PC-9 (cell line): Measurements from ENCODE around the gene VPS13A. TPM values are rescaled to one million over a fixed set of nuclear protein-coding genes. Genes with fewer than 3 reads are reported as not detected.
A peak's percentile ranks its signal among the peaks of the same experiment; 100 is the strongest.
"Not testable (repeated sequence)": the region's sequence is repeated elsewhere in the genome, so short reads cannot be mapped to it uniquely, and the experiment has no call there.

Experiments
- BruUV-seq: library from RNA; stranded (reverse); fragments of 400-500 nt; replicated peaks from 2 replicates; lab custom pipeline; 2021; lab: Mats Ljungman, UMichigan
- CTCF ChIA-PET: fragments of 300-600 bp; sonication (Branson Sonifier 250); formaldehyde crosslinking; loops from one replicate; lab custom pipeline; 2022; ENCODE audit warnings: antibody characterized with exemption; lab: Charles Lee
- POLR2A ChIA-PET: fragments of 300-600 bp; sonication (Branson Sonifier 250); formaldehyde crosslinking; loops from one replicate; lab custom pipeline; 2022; ENCODE audit warnings: antibody characterized with exemption; ENCODE audit not compliant: unreplicated experiment; lab: Charles Lee
- DNase-seq, 2 experiments: peaks; one replicate each; pipeline versions ENCODE4 v3.0.0 to v3.0.0-alpha.2; 2015 to 2022; ENCODE audit warnings: mixed read lengths in 1 of 2
- H2AFZ ChIP-seq: fragments of 200-600 bp; sonication (generic); 2 replicates; pipeline ENCODE4 v1.8.1; 2017; ENCODE audit warnings: antibody characterized with exemption
- H3F3A ChIP-seq: fragments of 200-600 bp; sonication (generic); 2 replicates; pipeline ENCODE4 v1.8.1; 2017; ENCODE audit warnings: antibody characterized with exemption, mild to moderate bottlenecking, low read depth; ENCODE audit not compliant: insufficient read depth
- H3K27ac ChIP-seq: fragments of 200-600 bp; sonication (generic); 2 replicates; pipeline ENCODE4 v1.6.1; 2016; ENCODE audit warnings: mixed run types
- H3K27me3 ChIP-seq: fragments of 200-600 bp; sonication (generic); 2 replicates; pipeline ENCODE4 v1.6.1; 2016; ENCODE audit warnings: low read depth, mixed run types; ENCODE audit not compliant: insufficient read depth
- H3K36me3 ChIP-seq: fragments of 200-600 bp; sonication (generic); 2 replicates; pipeline ENCODE4 v1.6.1; 2016; ENCODE audit warnings: low read depth, mixed run types
- H3K4me1 ChIP-seq: fragments of 200-600 bp; sonication (generic); replicated peaks from 2 replicates; pipeline ENCODE4 v1.6.1; 2016; ENCODE audit warnings: mixed run types; ENCODE audit not compliant: insufficient read depth
- H3K4me2 ChIP-seq: fragments of 200-600 bp; sonication (generic); 2 replicates; pipeline ENCODE4 v1.6.1; 2017; ENCODE audit warnings: mixed run types
- H3K4me3 ChIP-seq: fragments of 200-600 bp; sonication (generic); 2 replicates; pipeline ENCODE4 v1.6.1; 2016; ENCODE audit warnings: mixed run types
- H3K79me2 ChIP-seq: fragments of 200-600 bp; sonication (generic); 2 replicates; pipeline ENCODE4 v1.6.1; 2017; ENCODE audit warnings: low read depth, mixed run types
- H3K9me2 ChIP-seq: fragments of 200-600 bp; sonication (generic); 2 replicates; pipeline ENCODE4 v1.8.1; 2017; ENCODE audit warnings: mild to moderate bottlenecking; ENCODE audit not compliant: insufficient read depth
- H3K9me3 ChIP-seq: fragments of 200-600 bp; sonication (generic); 2 replicates; pipeline ENCODE4 v1.8.1; 2016; ENCODE audit warnings: low read depth; ENCODE audit not compliant: insufficient read depth
- H4K20me1 ChIP-seq: fragments of 200-600 bp; sonication (generic); 2 replicates; pipeline ENCODE4 v1.8.1; 2017; ENCODE audit not compliant: insufficient read depth
- EZH2 ChIP-seq: fragments of 200-600 bp; sonication (generic); IDR thresholded peaks from 2 replicates; pipeline ENCODE4 v1.8.0; 2017; ENCODE audit warnings: antibody characterized with exemption, low read depth
- intact Hi-C: fragments of 100-400 bp; cut with micrococcal nuclease; formaldehyde crosslinking; loops from one replicate; pipeline ENCODE4 v1.10.0; 2022; ENCODE audit not compliant: unreplicated experiment
- total RNA-seq: library from RNA; stranded (reverse); gene quantifications from 2 replicates; pipeline ENCODE4 v1.2.3, GENCODE V29; 2021
- TF ChIP-seq, protein P1 (sequence below): fragments of 200-600 bp; sonication (generic); conservative IDR thresholded peaks from 2 replicates; pipeline ENCODE4 v1.6.1; 2017; ENCODE audit warnings: mixed run types, antibody characterized with exemption, mild to moderate bottlenecking, moderate library complexity

The VPS13A gene
- total RNA-seq, 1 experiment from 2014 or later, result 53.9 TPM

DNA sequence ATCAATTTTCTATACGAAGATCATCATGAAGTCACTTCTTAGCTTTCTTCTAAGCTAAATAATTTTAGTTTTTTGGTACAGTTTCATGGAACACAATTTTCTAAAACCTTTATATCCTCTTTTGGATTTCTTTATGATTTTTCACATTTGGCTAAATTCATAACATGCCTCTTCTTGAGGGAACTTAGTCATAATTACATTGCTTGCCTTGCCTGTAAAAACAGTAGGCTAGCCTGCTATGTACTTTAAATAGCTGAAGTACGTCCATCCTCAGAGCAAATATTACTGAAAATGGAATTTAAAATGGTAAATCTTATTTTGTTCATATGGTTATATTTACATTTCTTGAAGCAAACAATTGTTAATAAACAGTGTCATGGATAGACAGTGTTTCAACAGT lies 225.0 kb downstream of the VPS13A start:
- intact Hi-C loops, result no loop called here
- no TSS peak for BruUV-seq
- Histone ChIP-seq H3K4me3 (no peak overlapping the region), H3K9me2 (no peaks in the 10 kb centered on the region), H3K4me1 (no peaks in the 10 kb centered on the region), H3K27me3 (no peaks in the 10 kb centered on the region), H2AFZ (no peak overlapping the region), H3K36me3 (no peaks in the 10 kb centered on the region), H3K79me2 (no peaks in the 10 kb centered on the region), H3K4me2 (no peak overlapping the region), H4K20me1 (no peaks in the 10 kb centered on the region), H3K9me3 (no peaks in the 10 kb centered on the region), H3F3A (no peaks in the 10 kb centered on the region), H3K27ac (no peak overlapping the region)
- TF ChIP-seq, protein P1, sequence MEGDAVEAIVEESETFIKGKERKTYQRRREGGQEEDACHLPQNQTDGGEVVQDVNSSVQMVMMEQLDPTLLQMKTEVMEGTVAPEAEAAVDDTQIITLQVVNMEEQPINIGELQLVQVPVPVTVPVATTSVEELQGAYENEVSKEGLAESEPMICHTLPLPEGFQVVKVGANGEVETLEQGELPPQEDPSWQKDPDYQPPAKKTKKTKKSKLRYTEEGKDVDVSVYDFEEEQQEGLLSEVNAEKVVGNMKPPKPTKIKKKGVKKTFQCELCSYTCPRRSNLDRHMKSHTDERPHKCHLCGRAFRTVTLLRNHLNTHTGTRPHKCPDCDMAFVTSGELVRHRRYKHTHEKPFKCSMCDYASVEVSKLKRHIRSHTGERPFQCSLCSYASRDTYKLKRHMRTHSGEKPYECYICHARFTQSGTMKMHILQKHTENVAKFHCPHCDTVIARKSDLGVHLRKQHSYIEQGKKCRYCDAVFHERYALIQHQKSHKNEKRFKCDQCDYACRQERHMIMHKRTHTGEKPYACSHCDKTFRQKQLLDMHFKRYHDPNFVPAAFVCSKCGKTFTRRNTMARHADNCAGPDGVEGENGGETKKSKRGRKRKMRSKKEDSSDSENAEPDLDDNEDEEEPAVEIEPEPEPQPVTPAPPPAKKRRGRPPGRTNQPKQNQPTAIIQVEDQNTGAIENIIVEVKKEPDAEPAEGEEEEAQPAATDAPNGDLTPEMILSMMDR, result no peak
- TF ChIP-seq EZH2, result no peak
- DNase-seq, result no peak
- POLR2A ChIA-PET, result no interaction called here
- CTCF ChIA-PET, result no interaction called here

DNA sequence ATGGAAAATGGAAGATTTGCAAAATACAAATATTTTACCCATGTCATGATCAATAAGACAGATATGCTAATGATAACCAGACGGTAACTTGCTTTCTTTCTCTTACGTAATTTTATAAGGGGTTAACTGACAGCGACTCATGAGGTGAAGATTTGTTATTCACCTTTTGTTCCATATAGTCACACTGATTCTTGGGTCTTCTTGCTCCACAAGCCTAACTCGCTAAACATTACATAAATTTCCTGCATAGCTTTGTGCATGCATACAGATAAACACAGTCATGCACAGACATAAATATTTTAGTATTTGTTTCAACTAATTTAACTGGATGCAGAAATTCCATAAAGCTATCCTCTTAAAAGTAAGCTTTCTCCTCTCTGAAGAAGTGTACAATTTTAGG lies 225.9 kb downstream of the VPS13A start:
- H3K27ac ChIP-seq, result no peak overlapping the region
- H2AFZ ChIP-seq, result no peak overlapping the region
- no peaks in the 10 kb centered on the region for H3F3A ChIP-seq
- no peaks in the 10 kb centered on the region for H3K9me3 ChIP-seq
- no peaks in the 10 kb centered on the region for H3K79me2 ChIP-seq
- no peaks in the 10 kb centered on the region for H3K27me3 ChIP-seq
- intact Hi-C loops, result no loop called here
- no peaks in the 10 kb centered on the region for H3K4me1 ChIP-seq
- H3K4me3 ChIP-seq, result no peak overlapping the region
- ChIA-PET POLR2A (no interaction called here), CTCF (interaction anchor here (0.6 kb wide), 1 partner anchor 72 kb away, joined by 5 read pairs; no protein-coding TSS in a partner anchor)
- no peaks in the 10 kb centered on the region for H3K36me3 ChIP-seq
- no peak for DNase-seq
- H3K4me2 ChIP-seq, result no peak overlapping the region
- no peaks in the 10 kb centered on the region for H3K9me2 ChIP-seq
- H4K20me1 ChIP-seq, result no peaks in the 10 kb centered on the region
- BruUV-seq, result no TSS peak
- TF ChIP-seq, protein P1, result no peak
- TF ChIP-seq EZH2, result no peak

GRCh38 chr9:77408521-77408920 lies 231.2 kb downstream of the VPS13A start:
- H3K4me2 ChIP-seq, H3K36me3 ChIP-seq, H2AFZ ChIP-seq, POLR2A ChIA-PET, H3K79me2 ChIP-seq, H3K9me2 ChIP-seq, H3K27me3 ChIP-seq, H4K20me1 ChIP-seq, DNase-seq, BruUV-seq, H3K27ac ChIP-seq, intact Hi-C loops, H3K4me1 ChIP-seq, H3K4me3 ChIP-seq, H3K9me3 ChIP-seq, H3F3A ChIP-seq, CTCF ChIA-PET: not testable (repeated sequence)

- peaks cover 15% of the 10 kb centered on the region for H3K4me1 ChIP-seq
- no peaks in the 10 kb centered on the region for H3K9me3 ChIP-seq
- no peak overlapping the region for H2AFZ ChIP-seq
- peak overlapping the region; percentile 62 for H3K27ac ChIP-seq
- H3K4me2 ChIP-seq, result peak overlapping the region; percentile 35; the same call in 1 of the 2 replicates
- no peaks in the 10 kb centered on the region for H3K79me2 ChIP-seq
- intact Hi-C loops, result no loop called here
- H3F3A ChIP-seq, result no peaks in the 10 kb centered on the region; the same call in 1 of the 2 replicates
- ChIA-PET CTCF (no interaction called here), POLR2A (no interaction called here)
- H3K4me3 ChIP-seq, result no peak overlapping the region
- no peaks in the 10 kb centered on the region for H3K36me3 ChIP-seq
- BruUV-seq, result no TSS peak
- TF ChIP-seq, protein P1, result no peak
- TF ChIP-seq EZH2, result no peak
- H4K20me1 ChIP-seq, result no peaks in the 10 kb centered on the region
- DNase-seq, result peak in 1 of 2 experiments; percentile 71
- no peaks in the 10 kb centered on the region for H3K27me3 ChIP-seq
- no peaks in the 10 kb centered on the region for H3K9me2 ChIP-seq
These were observed 240.2 kb downstream of the VPS13A start for GRCh38 chr9:77417566-77417965.
